HEK293 (cell line): ENCODE data around the gene LAYN.

Source experiments
- MYNN ChIP-seq: fragments of 450-650 bp; formaldehyde crosslinking; IDR thresholded peaks from 2 replicates; pipeline ENCODE4 v1.5.1; 2016; ENCODE audit warnings: missing biosample characterization, missing genetic modification characterization, borderline replicate concordance
- SP2 ChIP-seq: fragments of 450-650 bp; formaldehyde crosslinking; IDR thresholded peaks from 2 replicates; pipeline ENCODE4 v1.5.1; 2016; ENCODE audit warnings: missing biosample characterization, missing genetic modification characterization
- SP3 ChIP-seq: fragments of 450-650 bp; formaldehyde crosslinking; IDR thresholded peaks from 2 replicates; pipeline ENCODE4 v1.5.1; 2016; ENCODE audit warnings: missing biosample characterization, missing genetic modification characterization
- ZBTB11 ChIP-seq: fragments of 450-650 bp; formaldehyde crosslinking; conservative IDR thresholded peaks from 2 replicates; pipeline ENCODE4 v1.5.1; 2016; ENCODE audit warnings: low read depth, missing biosample characterization, missing genetic modification characterization
- ZFHX2 ChIP-seq: fragments of 450-650 bp; formaldehyde crosslinking; conservative IDR thresholded peaks from 2 replicates; pipeline ENCODE4 v1.5.1; 2016; ENCODE audit warnings: missing biosample characterization, missing genetic modification characterization
- ZNF138 ChIP-seq: fragments of 450-650 bp; formaldehyde crosslinking; IDR thresholded peaks from 2 replicates; pipeline ENCODE4 v1.5.1; 2016; ENCODE audit warnings: missing biosample characterization, missing genetic modification characterization, borderline replicate concordance
- ZNF184 ChIP-seq: fragments of 450-650 bp; IDR thresholded peaks from 2 replicates; pipeline ENCODE4 v1.5.1; 2018; ENCODE audit warnings: missing biosample characterization, mild to moderate bottlenecking, missing genetic modification characterization
- ZNF544 ChIP-seq: fragments of 450-650 bp; formaldehyde crosslinking; IDR thresholded peaks from 2 replicates; pipeline ENCODE4 v1.5.0; 2017; ENCODE audit warnings: missing biosample characterization, missing genetic modification characterization
- ZNF548 ChIP-seq: fragments of 450-650 bp; formaldehyde crosslinking; IDR thresholded peaks from 2 replicates; pipeline ENCODE4 v1.5.1; 2016; ENCODE audit warnings: missing biosample characterization, missing genetic modification characterization
- ZNF704 ChIP-seq: fragments of 450-650 bp; formaldehyde crosslinking; IDR thresholded peaks from 2 replicates; pipeline ENCODE4 v1.5.1; 2016; ENCODE audit warnings: missing biosample characterization, missing genetic modification characterization
- ZNF768 ChIP-seq: fragments of 450-650 bp; formaldehyde crosslinking; IDR thresholded peaks from 2 replicates; pipeline ENCODE4 v1.5.1; 2018; ENCODE audit warnings: missing biosample characterization, mild to moderate bottlenecking, missing genetic modification characterization
- ZNF776 ChIP-seq: fragments of 450-650 bp; formaldehyde crosslinking; IDR thresholded peaks from 2 replicates; pipeline ENCODE4 v1.5.0; 2017; ENCODE audit warnings: missing biosample characterization, missing genetic modification characterization, borderline replicate concordance
- ZXDB ChIP-seq: fragments of 450-650 bp; formaldehyde crosslinking; IDR thresholded peaks from 2 replicates; pipeline ENCODE4 v1.5.1; 2016; ENCODE audit warnings: missing biosample characterization, missing genetic modification characterization
- TF ChIP-seq, protein P1 (sequence below): fragments of 450-650 bp; formaldehyde crosslinking; IDR thresholded peaks from 2 replicates; pipeline ENCODE4 v1.5.1; 2016; ENCODE audit warnings: missing biosample characterization, missing genetic modification characterization

- TF ChIP-seq ZNF776: no peak
- no peak for TF ChIP-seq MYNN (tag by site-specific recombination)
- TF ChIP-seq ZNF704 (tag by site-specific recombination): no peak
- TF ChIP-seq SP3 (tag by site-specific recombination): no peak
- TF ChIP-seq ZBTB11 (tag by site-specific recombination): no peak
- TF ChIP-seq, protein P1, sequence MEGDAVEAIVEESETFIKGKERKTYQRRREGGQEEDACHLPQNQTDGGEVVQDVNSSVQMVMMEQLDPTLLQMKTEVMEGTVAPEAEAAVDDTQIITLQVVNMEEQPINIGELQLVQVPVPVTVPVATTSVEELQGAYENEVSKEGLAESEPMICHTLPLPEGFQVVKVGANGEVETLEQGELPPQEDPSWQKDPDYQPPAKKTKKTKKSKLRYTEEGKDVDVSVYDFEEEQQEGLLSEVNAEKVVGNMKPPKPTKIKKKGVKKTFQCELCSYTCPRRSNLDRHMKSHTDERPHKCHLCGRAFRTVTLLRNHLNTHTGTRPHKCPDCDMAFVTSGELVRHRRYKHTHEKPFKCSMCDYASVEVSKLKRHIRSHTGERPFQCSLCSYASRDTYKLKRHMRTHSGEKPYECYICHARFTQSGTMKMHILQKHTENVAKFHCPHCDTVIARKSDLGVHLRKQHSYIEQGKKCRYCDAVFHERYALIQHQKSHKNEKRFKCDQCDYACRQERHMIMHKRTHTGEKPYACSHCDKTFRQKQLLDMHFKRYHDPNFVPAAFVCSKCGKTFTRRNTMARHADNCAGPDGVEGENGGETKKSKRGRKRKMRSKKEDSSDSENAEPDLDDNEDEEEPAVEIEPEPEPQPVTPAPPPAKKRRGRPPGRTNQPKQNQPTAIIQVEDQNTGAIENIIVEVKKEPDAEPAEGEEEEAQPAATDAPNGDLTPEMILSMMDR (tag by site-specific recombination): no peak
- TF ChIP-seq ZFHX2 (tag by site-specific recombination): no peak
- no peak for TF ChIP-seq SP2
- no peak for TF ChIP-seq ZNF138
- TF ChIP-seq ZNF184 (tag by site-specific recombination): no peak
- TF ChIP-seq ZNF544 (tag by site-specific recombination): no peak
- no peak for TF ChIP-seq ZXDB (tag by site-specific recombination)
- TF ChIP-seq ZNF548 (tag by site-specific recombination): no peak
- TF ChIP-seq ZNF768: no peak
Measured at GRCh38 chr11:111606986-111607385, 66.5 kb downstream of the LAYN start.
